ENCODE results near the gene MARCO. TPM values are rescaled to one million over a fixed set of nuclear protein-coding genes. Genes with fewer than 3 reads are reported as not detected.

MARCO gene
- total and polyA plus RNA-seq, 2 donors (not counting 3 experiments of a cell fraction or from before 2014, with no cell fraction given): not detected

GRCh38 chr2:118925476-118925875 is 16.5 kb upstream of the MARCO start:
- Histone ChIP-seq H3K79me2 (ENCODE audit: control insufficient read depth, insufficient read depth, low read length) (no peaks in the 10 kb centered on the region), H3K9me1 (replicated peaks; ENCODE audit: control insufficient read depth, extremely low read depth, insufficient read depth, low read length) (no peaks in the 10 kb centered on the region), H3K9ac (replicated peaks; ENCODE audit: extremely low read depth, insufficient read depth, low read length) (no peak overlapping the region), H3K9me3 (replicated peaks; ENCODE audit: control insufficient read depth, insufficient read depth, low read length) (no peaks in the 10 kb centered on the region), H3K27ac (ENCODE audit: insufficient read depth, low read depth, low read length) (no peak overlapping the region), H3K36me3 (ENCODE audit: control insufficient read depth in 2 of 2, extremely low read depth in 1 of 2, insufficient read depth in 2 of 2, low read length in 2 of 2) (no peaks in the 10 kb centered on the region), H4K20me1 (replicated peaks; ENCODE audit: control insufficient read depth, extremely low read depth, insufficient read depth, low read length) (no peaks in the 10 kb centered on the region), H3K4me3 (replicated peaks in 1 of 3; ENCODE audit: insufficient read depth in 1 of 3, low read depth in 1 of 3, low read length in 3 of 3) (no peak overlapping the region), H2AFZ (ENCODE audit: low read depth, low read length) (no peak overlapping the region), H3K4me1 (ENCODE audit: control insufficient read depth, extremely low read depth, insufficient read depth, low read length) (no peaks in the 10 kb centered on the region), H3K4me2 (ENCODE audit: insufficient read depth, low read length) (no peak overlapping the region), H3K27me3 (ENCODE audit: control insufficient read depth in 2 of 2, insufficient read depth in 2 of 2, low read length in 2 of 2) (no peaks in the 10 kb centered on the region)
- intact Hi-C loops (cut with micrococcal nuclease): no loop called here
- TF ChIP-seq POLR2A (IDR thresholded peaks at IDR 0.05; ENCODE audit: low read depth, low read length) (no peak), JUN (IDR thresholded peaks at IDR 0.05; ENCODE audit: borderline replicate concordance, insufficient read depth, insufficient read length, low read depth) (no peak), MYC (IDR thresholded peaks at IDR 0.05; ENCODE audit: low read depth, low read length) (no peak), EZH2 (IDR thresholded peaks at IDR 0.05; ENCODE audit: borderline replicate concordance, low read depth, low read length, severe bottlenecking) (no peak), GATA2 (IDR thresholded peaks at IDR 0.05; ENCODE audit: insufficient read depth, insufficient read length, low read depth, low read length) (no peak), FOS (IDR thresholded peaks at IDR 0.05; ENCODE audit: borderline replicate concordance, insufficient read depth, low read length) (no peak), POLR2AphosphoS5 (IDR thresholded peaks at IDR 0.05; ENCODE audit: insufficient read depth, low read depth, low read length) (no peak)
- TF ChIP-seq, protein P1, sequence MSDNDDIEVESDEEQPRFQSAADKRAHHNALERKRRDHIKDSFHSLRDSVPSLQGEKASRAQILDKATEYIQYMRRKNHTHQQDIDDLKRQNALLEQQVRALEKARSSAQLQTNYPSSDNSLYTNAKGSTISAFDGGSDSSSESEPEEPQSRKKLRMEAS (IDR thresholded peaks at IDR 0.05; ENCODE audit: insufficient read depth, insufficient read length): no peak
- TF ChIP-seq, protein P2, sequence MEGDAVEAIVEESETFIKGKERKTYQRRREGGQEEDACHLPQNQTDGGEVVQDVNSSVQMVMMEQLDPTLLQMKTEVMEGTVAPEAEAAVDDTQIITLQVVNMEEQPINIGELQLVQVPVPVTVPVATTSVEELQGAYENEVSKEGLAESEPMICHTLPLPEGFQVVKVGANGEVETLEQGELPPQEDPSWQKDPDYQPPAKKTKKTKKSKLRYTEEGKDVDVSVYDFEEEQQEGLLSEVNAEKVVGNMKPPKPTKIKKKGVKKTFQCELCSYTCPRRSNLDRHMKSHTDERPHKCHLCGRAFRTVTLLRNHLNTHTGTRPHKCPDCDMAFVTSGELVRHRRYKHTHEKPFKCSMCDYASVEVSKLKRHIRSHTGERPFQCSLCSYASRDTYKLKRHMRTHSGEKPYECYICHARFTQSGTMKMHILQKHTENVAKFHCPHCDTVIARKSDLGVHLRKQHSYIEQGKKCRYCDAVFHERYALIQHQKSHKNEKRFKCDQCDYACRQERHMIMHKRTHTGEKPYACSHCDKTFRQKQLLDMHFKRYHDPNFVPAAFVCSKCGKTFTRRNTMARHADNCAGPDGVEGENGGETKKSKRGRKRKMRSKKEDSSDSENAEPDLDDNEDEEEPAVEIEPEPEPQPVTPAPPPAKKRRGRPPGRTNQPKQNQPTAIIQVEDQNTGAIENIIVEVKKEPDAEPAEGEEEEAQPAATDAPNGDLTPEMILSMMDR (IDR thresholded peaks at IDR 0.05; ENCODE audit: extremely low read depth in 1 of 2, insufficient read depth in 1 of 2, low read depth in 1 of 2, low read length in 2 of 2): no peak
- dilution Hi-C loops (cut with MboI; ENCODE audit: extremely low pct_ligation_motif_present, low sequenced_read_pairs): no loop called here
- no peak for DNase-seq (ENCODE audit: low read depth, low spot score)
- CTCF ChIA-PET: no interaction called here
- POLR2A ChIA-PET: no interaction called here
- no TSS peak for BruUV-seq (replicated peaks)
- FAIRE-seq: no peak
